Neuronal stem cell (in vitro differentiated cells): ENCODE results near the gene LRP1B.

ENCODE experiments used
- DNase-seq: peaks from one replicate; pipeline ENCODE4 v3.0.0-alpha.2; 2013; ENCODE audit warnings: low spot score
- H2AFZ ChIP-seq: one replicate; pipeline ENCODE4 v1.6.1; 2013; ENCODE audit warnings: mild to moderate bottlenecking, low read length, inconsistent platforms
- H2AK5ac ChIP-seq: 2 replicates; pipeline ENCODE4 v1.6.1; 2013; ENCODE audit warnings: low read depth, mild to moderate bottlenecking, inconsistent platforms, low read length, moderate library complexity, mixed read lengths
- H2BK120ac ChIP-seq: 2 replicates; pipeline ENCODE4 v1.6.1; 2013; ENCODE audit warnings: low read depth, mild to moderate bottlenecking, inconsistent platforms, low read length, moderate library complexity, mixed read lengths
- H2BK12ac ChIP-seq: one replicate; pipeline ENCODE4 v1.6.1; 2013; ENCODE audit warnings: low read length, inconsistent platforms
- H2BK15ac ChIP-seq: 2 replicates; pipeline ENCODE4 v1.6.1; 2013; ENCODE audit warnings: mild to moderate bottlenecking, low read length, inconsistent platforms, mixed read lengths
- H2BK5ac ChIP-seq: one replicate; pipeline ENCODE4 v1.6.1; 2013; ENCODE audit warnings: inconsistent platforms, mild to moderate bottlenecking, low read length, moderate library complexity
- H3K14ac ChIP-seq: one replicate; pipeline ENCODE4 v1.6.1; 2013; ENCODE audit warnings: low read length, inconsistent platforms
- H3K18ac ChIP-seq: 2 replicates; pipeline ENCODE4 v1.6.1; 2013; ENCODE audit warnings: low read length, inconsistent platforms
- H3K23ac ChIP-seq: 2 replicates; pipeline ENCODE4 v1.6.1; 2013; ENCODE audit warnings: low read depth, mild to moderate bottlenecking, mixed read lengths, low read length, inconsistent platforms; ENCODE audit not compliant: poor library complexity
- H3K27ac ChIP-seq: replicated peaks from 3 replicates; pipeline ENCODE4 v1.5.1; 2013; ENCODE audit warnings: low read length, inconsistent platforms
- H3K27me3 ChIP-seq, 3 experiments: 2 replicates each; pipeline ENCODE4 v1.6.1; 2013; ENCODE audit warnings: low read length in 3 of 3, mild to moderate bottlenecking in 2 of 3, inconsistent platforms in 1 of 3, low read depth in 1 of 3, mixed read lengths in 1 of 3, moderate library complexity in 1 of 3; ENCODE audit not compliant: control insufficient read depth in 3 of 3, insufficient read depth in 3 of 3
- H3K36me3 ChIP-seq, 2 donors: replicated peaks in 1 of 2; 2 replicates each; pipeline ENCODE4 v1.6.1; 2013; ENCODE audit warnings: low read length in 2 of 2; ENCODE audit not compliant: control insufficient read depth in 2 of 2, insufficient read depth in 2 of 2
- H3K4ac ChIP-seq: 2 replicates; pipeline ENCODE4 v1.6.1; 2013; ENCODE audit warnings: inconsistent platforms, mild to moderate bottlenecking, low read length, moderate library complexity
- H3K4me1 ChIP-seq, 2 donors: 1 replicate in 1 of 2; 2 replicates in 1 of 2; pipeline ENCODE4 v1.6.1; 2013; ENCODE audit warnings: low read length in 2 of 2, low read depth in 1 of 2; ENCODE audit not compliant: control insufficient read depth in 2 of 2, insufficient read depth in 1 of 2
- H3K4me2 ChIP-seq: one replicate; pipeline ENCODE4 v1.6.1; 2013; ENCODE audit warnings: mild to moderate bottlenecking, low read length, inconsistent platforms; ENCODE audit not compliant: insufficient read depth, poor library complexity, severe bottlenecking
- H3K4me3 ChIP-seq, 2 donors: 2 replicates each; pipeline ENCODE4 v1.5.1; 2013; ENCODE audit warnings: low read length in 2 of 2, mild to moderate bottlenecking in 2 of 2, inconsistent platforms in 1 of 2, moderate library complexity in 1 of 2
- H3K79me1 ChIP-seq: one replicate; pipeline ENCODE4 v1.6.1; 2013; ENCODE audit warnings: low read depth, mild to moderate bottlenecking, inconsistent platforms, low read length, moderate library complexity
- H3K9ac ChIP-seq: one replicate; pipeline ENCODE4 v1.6.1; 2013; ENCODE audit warnings: mild to moderate bottlenecking, low read depth, low read length, inconsistent platforms; ENCODE audit not compliant: poor library complexity
- H3K9me3 ChIP-seq, 2 donors: replicated peaks in 1 of 2; 2 replicates each; pipeline versions ENCODE3 to v1.6.1; 2013; ENCODE audit warnings: low read length in 2 of 2, mild to moderate bottlenecking in 2 of 2, inconsistent platforms in 1 of 2, low read depth in 1 of 2, mixed read lengths in 1 of 2, moderate library complexity in 1 of 2; ENCODE audit not compliant: control insufficient read depth in 2 of 2, insufficient read depth in 1 of 2
- H4K8ac ChIP-seq: one replicate; pipeline ENCODE4 v1.6.1; 2013; ENCODE audit warnings: low read depth, mild to moderate bottlenecking, inconsistent platforms, low read length, moderate library complexity
- H4K91ac ChIP-seq: one replicate; pipeline ENCODE4 v1.6.1; 2013; ENCODE audit warnings: low read length, low read depth, mild to moderate bottlenecking, inconsistent platforms; ENCODE audit not compliant: poor library complexity
- WGBS, 2 donors: extraction: QIAGEN DNeasy Blood & Tissue Kit; methylation state at CpG; one replicate each; pipeline ENCODE4 v1.1.7; 2013; ENCODE audit warnings: missing lambda C conversion rate in 2 of 2, mixed read lengths in 1 of 2; ENCODE audit not compliant: insufficient read length in 2 of 2, insufficient replicate concordance in 1 of 2; ENCODE audit errors: extremely low coverage in 2 of 2; 5-methylcytosine and 5-hydroxymethylcytosine counted together

The LRP1B gene

DNA sequence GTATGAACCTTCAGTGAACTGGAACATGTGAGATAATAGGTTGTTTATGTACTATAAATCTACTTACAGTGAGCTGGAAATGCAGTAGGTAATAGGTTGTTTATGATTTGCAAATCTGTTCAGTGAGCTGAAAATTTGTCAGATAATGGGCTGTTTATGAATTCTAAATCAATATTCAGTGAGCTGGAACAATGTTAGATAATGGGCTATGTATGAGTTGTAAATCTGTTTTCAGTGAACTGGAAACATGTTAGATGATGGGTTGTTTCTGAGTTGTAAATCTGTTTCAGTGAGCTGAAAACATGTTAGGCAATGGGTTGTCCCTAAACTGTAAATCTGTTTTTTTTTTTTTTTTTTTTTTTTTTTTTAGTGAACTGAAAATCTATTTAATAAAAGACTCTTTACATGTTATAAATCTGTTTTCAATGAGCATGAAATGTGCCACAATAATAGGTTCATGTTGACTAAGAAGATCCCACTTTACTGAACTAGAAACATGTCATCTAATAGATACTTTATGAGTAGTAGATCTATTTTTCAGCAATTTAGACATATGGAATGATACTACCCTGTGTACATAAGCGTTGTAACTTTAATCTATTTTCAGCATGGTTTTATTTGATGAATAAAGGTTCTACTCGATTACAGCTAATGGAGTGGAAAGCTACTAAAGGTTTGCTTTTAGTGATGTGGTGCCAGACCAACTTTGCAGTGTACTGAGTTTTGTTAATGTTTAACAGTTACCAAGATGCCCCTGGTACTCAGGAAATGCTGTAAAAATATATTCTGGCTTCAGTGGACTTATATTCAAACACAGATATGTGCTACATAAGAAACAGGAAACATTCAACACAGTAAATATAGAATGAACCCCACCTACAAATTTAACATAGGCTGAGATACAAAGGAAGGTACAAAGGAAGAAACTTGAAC is 1471.8 kb downstream of the LRP1B start:
- Histone ChIP-seq H3K79me1 (no peaks in the 10 kb centered on the region), H4K8ac (no peak overlapping the region), H3K18ac (no peak overlapping the region), H3K36me3 (no peaks in the 10 kb centered on the region), H4K91ac (no peak overlapping the region), H3K4me3 (no peak overlapping the region), H2BK120ac (no peak overlapping the region), H3K14ac (no peak overlapping the region), H3K23ac (no peak overlapping the region), H2BK5ac (no peak overlapping the region), H3K4ac (no peak overlapping the region), H3K27ac (no peak overlapping the region), H3K27me3 (no peaks in the 10 kb centered on the region), H3K9ac (no peak overlapping the region), H3K4me1 (no peaks in the 10 kb centered on the region), H2BK12ac (no peak overlapping the region), H2AFZ (no peak overlapping the region), H2AK5ac (no peak overlapping the region), H3K4me2 (no peak overlapping the region), H3K9me3 (no peaks in the 10 kb centered on the region), H2BK15ac (no peak overlapping the region)
- no peak for DNase-seq
- no CpG with 5 or more reads among the region's 2 CpGs for WGBS, 2 donors

DNA sequence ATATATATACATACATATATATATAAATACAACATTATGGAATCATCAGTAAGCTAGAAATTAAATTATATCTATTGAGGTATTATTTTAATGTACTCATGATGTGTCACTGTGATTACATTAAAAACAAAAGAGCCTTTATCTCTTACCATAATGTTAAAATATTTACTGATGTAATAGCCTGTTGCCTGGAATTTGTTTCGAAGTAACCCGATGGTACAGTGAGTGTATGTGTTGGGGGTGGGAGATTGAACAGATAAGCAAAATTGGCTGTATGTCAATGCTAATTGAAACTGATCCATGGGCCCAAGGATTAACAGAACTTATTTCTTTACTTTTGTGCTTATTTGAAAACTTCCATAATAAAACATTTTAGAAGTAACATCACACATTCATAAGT is 1473.2 kb downstream of the LRP1B start:
- Histone ChIP-seq H2AK5ac (no peak overlapping the region), H2BK120ac (no peak overlapping the region), H3K27me3 (no peaks in the 10 kb centered on the region), H2AFZ (no peak overlapping the region), H3K9me3 (no peaks in the 10 kb centered on the region), H2BK5ac (no peak overlapping the region), H3K4me1 (no peaks in the 10 kb centered on the region), H4K91ac (no peak overlapping the region), H3K79me1 (no peaks in the 10 kb centered on the region), H2BK15ac (no peak overlapping the region), H3K4ac (no peak overlapping the region), H3K14ac (no peak overlapping the region), H3K18ac (no peak overlapping the region), H2BK12ac (no peak overlapping the region), H3K9ac (no peak overlapping the region), H3K27ac (no peak overlapping the region), H3K36me3 (no peaks in the 10 kb centered on the region), H4K8ac (no peak overlapping the region), H3K4me2 (no peak overlapping the region), H3K23ac (no peak overlapping the region), H3K4me3 (no peak overlapping the region)
- no peak for DNase-seq
- no CpG with 5 or more reads among the region's 2 CpGs for WGBS, 2 donors

DNA sequence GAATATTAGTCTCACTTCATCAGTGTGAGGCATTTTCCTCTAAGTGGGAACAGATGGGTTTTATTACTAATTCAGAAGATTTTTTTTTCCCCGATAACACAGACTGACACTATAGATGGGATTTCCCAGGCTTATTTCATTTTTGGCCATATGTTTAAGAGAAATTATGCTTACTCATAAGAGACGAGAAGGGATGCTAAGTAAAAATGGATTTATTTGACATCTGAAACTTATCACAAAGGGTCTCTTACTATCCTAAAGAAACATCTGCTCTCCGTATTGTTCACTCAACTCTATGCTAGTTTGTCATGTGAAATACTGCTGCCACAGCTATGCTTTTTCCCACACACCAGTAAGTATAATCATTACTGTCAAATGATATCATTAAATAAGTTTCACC is 1476.3 kb downstream of the LRP1B start:
- Histone ChIP-seq H4K8ac (no peak overlapping the region), H3K4me3 (no peak overlapping the region), H3K9ac (no peak overlapping the region), H2AK5ac (no peak overlapping the region), H2BK12ac (no peak overlapping the region), H3K36me3 (no peaks in the 10 kb centered on the region), H2AFZ (no peak overlapping the region), H3K4me1 (no peaks in the 10 kb centered on the region), H3K14ac (no peak overlapping the region), H3K4me2 (no peak overlapping the region), H3K9me3 (no peaks in the 10 kb centered on the region), H2BK5ac (no peak overlapping the region), H2BK15ac (no peak overlapping the region), H4K91ac (no peak overlapping the region), H3K27ac (no peak overlapping the region), H3K27me3 (no peaks in the 10 kb centered on the region), H2BK120ac (no peak overlapping the region), H3K23ac (no peak overlapping the region), H3K4ac (no peak overlapping the region), H3K79me1 (no peaks in the 10 kb centered on the region), H3K18ac (no peak overlapping the region)
- no peak for DNase-seq
- WGBS, 2 donors: no CpG with 5 or more reads among the region's 3 CpGs

DNA sequence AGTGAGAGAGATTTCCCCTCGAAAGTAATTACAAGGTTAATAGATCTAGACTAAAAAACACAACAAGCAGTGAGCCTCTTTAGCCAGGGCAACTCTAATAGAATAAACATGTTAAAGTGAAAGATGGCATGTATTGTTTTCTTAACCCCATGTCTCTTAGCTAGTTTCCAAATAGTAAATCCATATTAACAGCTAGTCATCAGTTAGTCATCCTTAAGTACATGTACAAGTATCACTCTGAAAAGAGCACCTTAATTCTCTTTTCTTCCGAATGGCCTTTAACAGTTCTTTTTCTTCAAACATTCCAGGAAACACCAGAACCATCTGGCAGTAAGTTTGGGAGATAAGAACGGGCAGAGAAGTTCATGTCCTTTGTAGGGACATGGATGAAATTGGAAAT is 1480.0 kb downstream of the LRP1B start:
- Histone ChIP-seq H4K91ac (no peak overlapping the region), H3K9me3 (no peaks in the 10 kb centered on the region), H2BK120ac (no peak overlapping the region), H3K27me3 (no peaks in the 10 kb centered on the region), H3K4me3 (no peak overlapping the region), H2BK5ac (no peak overlapping the region), H4K8ac (no peak overlapping the region), H3K27ac (no peak overlapping the region), H3K9ac (no peak overlapping the region), H3K4me1 (no peaks in the 10 kb centered on the region), H3K4ac (no peak overlapping the region), H2AK5ac (no peak overlapping the region), H2AFZ (no peak overlapping the region), H3K14ac (no peak overlapping the region), H2BK12ac (no peak overlapping the region), H3K36me3 (no peaks in the 10 kb centered on the region), H3K79me1 (no peaks in the 10 kb centered on the region), H3K23ac (no peak overlapping the region), H3K18ac (no peak overlapping the region), H2BK15ac (no peak overlapping the region), H3K4me2 (no peak overlapping the region)
- WGBS, 2 donors: no CpG with 5 or more reads among the region's 3 CpGs
- DNase-seq: no peak
